ENCODE data around the gene EML1. TPM values are rescaled to one million over a fixed set of nuclear protein-coding genes. Genes with fewer than 3 reads are reported as not detected.

The EML1 gene
- total RNA-seq, 1 experiment from 2014 or later = 2.5 TPM

DNA sequence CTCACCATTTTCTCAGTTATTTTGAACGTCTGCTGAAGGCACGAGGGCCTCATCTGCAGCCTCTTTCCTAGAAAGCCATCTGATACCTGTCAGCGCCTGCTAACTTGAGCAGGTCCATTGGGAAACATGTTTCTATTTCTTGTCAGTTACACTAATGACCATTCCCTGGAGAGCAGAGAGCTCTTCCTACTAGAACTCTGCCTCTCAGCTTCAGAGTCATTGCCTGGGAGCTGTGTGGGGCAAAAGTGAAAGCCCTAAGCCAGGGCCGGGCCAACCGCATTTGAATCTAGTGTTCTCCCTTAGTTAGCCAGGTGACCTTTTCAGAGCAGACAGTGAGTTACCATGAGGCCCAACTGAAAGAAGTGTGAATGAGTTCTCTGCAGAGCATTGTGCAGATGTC, 135.8 kb downstream of the EML1 start:
- no TSS peak for BruUV-seq (replicated peaks)
- H3K9me3 Mint-ChIP-seq (ENCODE audit: low read depth, unreplicated experiment) = peaks cover 4% of the 10 kb centered on the region
- H3K27ac Mint-ChIP-seq (ENCODE audit: unreplicated experiment) = no peak overlapping the region
- DNase-seq = no peak
- intact Hi-C loops (cut with micrococcal nuclease; ENCODE audit: unreplicated experiment) = no loop called here
- CTCF ChIA-PET = no interaction called here
- TF ChIP-seq, protein P1, sequence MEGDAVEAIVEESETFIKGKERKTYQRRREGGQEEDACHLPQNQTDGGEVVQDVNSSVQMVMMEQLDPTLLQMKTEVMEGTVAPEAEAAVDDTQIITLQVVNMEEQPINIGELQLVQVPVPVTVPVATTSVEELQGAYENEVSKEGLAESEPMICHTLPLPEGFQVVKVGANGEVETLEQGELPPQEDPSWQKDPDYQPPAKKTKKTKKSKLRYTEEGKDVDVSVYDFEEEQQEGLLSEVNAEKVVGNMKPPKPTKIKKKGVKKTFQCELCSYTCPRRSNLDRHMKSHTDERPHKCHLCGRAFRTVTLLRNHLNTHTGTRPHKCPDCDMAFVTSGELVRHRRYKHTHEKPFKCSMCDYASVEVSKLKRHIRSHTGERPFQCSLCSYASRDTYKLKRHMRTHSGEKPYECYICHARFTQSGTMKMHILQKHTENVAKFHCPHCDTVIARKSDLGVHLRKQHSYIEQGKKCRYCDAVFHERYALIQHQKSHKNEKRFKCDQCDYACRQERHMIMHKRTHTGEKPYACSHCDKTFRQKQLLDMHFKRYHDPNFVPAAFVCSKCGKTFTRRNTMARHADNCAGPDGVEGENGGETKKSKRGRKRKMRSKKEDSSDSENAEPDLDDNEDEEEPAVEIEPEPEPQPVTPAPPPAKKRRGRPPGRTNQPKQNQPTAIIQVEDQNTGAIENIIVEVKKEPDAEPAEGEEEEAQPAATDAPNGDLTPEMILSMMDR (IDR thresholded peaks at IDR 0.05; ENCODE audit: unreplicated experiment) = no peak
- no peaks in the 10 kb centered on the region for H3K4me1 Mint-ChIP-seq (ENCODE audit: low read depth, unreplicated experiment)
- H3K36me3 Mint-ChIP-seq (ENCODE audit: insufficient read depth, unreplicated experiment) = no peaks in the 10 kb centered on the region
- H3K27me3 Mint-ChIP-seq (ENCODE audit: unreplicated experiment) = peaks cover 9% of the 10 kb centered on the region
- no peak overlapping the region for H3K4me3 Mint-ChIP-seq (ENCODE audit: low read depth, unreplicated experiment)

DNA sequence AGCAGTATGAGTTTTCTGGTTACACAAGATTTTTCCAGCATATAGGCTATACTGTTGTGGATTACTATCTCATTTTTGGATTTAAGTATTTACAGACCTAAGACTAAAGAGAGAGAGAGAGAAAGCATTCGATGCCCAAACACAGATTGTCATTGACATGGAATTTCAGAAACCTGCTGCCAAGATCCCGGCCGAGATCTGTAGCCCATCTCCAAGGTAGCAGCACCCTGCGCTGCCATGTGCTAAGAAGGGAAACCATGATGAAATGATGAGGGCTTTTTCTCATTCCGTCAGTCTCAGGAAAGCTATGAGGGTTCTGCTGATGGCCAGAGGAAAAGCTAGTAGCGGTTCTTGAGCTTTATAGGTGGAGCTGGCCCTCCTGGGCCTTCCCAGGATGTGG, 136.4 kb downstream of the EML1 start:
- BruUV-seq (replicated peaks) = no TSS peak
- intact Hi-C loops (cut with micrococcal nuclease; ENCODE audit: unreplicated experiment) = no loop called here
- Mint-ChIP-seq H3K27ac (ENCODE audit: unreplicated experiment) (no peak overlapping the region), H3K27me3 (ENCODE audit: unreplicated experiment) (peaks cover 9% of the 10 kb centered on the region), H3K9me3 (ENCODE audit: low read depth, unreplicated experiment) (peaks cover 4% of the 10 kb centered on the region), H3K4me3 (ENCODE audit: low read depth, unreplicated experiment) (no peak overlapping the region), H3K36me3 (ENCODE audit: insufficient read depth, unreplicated experiment) (no peaks in the 10 kb centered on the region), H3K4me1 (ENCODE audit: low read depth, unreplicated experiment) (no peaks in the 10 kb centered on the region)
- DNase-seq = no peak
- TF ChIP-seq, protein P1 (IDR thresholded peaks at IDR 0.05; ENCODE audit: unreplicated experiment) = no peak
- CTCF ChIA-PET = no interaction called here

DNA sequence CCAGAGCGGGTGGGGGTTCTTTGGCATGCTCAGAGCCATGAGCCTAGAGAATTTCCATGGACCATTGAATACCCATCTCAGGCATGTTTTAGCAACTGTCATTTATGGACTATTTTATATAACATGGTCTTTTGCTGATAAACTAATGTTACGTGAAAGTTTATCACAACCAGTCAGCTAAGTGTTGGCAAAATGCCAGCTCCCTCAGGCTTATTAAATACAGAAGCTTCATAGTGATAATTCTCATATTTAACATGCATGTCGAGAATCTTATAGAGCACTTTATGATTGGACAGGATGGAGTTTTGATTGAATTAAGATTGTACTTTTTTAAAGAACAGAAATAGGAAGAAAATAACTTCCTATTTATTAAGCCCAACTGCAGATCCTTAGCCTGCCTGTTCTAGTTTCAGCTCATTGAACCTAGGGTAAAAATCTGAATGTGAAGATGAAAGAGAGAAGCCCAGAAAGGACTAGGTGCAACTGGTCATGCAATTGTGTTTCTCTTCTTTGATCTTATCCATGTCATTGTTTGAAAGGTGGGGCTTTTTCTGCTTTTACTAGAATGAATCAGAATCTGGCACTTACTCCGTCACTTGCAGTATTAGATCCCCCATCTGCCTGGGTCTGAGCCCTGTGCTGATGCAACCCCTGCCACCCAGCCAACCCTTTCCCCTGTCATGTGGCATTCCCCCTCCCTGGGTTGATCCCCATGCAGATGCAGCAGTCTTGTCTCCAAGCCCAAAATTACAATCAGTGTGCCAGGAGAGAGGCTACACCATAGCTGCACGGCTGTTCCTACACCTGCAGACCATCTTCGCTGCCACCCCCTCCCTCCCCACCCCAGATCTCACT, 137.4 kb downstream of the EML1 start:
- no peaks in the 10 kb centered on the region for H3K4me1 Mint-ChIP-seq (ENCODE audit: low read depth, unreplicated experiment)
- H3K27me3 Mint-ChIP-seq (ENCODE audit: unreplicated experiment) = peaks cover 9% of the 10 kb centered on the region
- intact Hi-C loops (cut with micrococcal nuclease; ENCODE audit: unreplicated experiment) = no loop called here
- TF ChIP-seq, protein P1 (IDR thresholded peaks at IDR 0.05; ENCODE audit: unreplicated experiment) = no peak
- CTCF ChIA-PET = interaction anchor here (0.6 kb wide), 2 partner anchors 13 to 24 kb away, joined by 3 read pairs; no protein-coding TSS in a partner anchor
- no TSS peak for BruUV-seq (replicated peaks)
- no peak overlapping the region for H3K4me3 Mint-ChIP-seq (ENCODE audit: low read depth, unreplicated experiment)
- DNase-seq = no peak
- no peaks in the 10 kb centered on the region for H3K36me3 Mint-ChIP-seq (ENCODE audit: insufficient read depth, unreplicated experiment)
- peaks cover 4% of the 10 kb centered on the region for H3K9me3 Mint-ChIP-seq (ENCODE audit: low read depth, unreplicated experiment)
- no peak overlapping the region for H3K27ac Mint-ChIP-seq (ENCODE audit: unreplicated experiment)

DNA sequence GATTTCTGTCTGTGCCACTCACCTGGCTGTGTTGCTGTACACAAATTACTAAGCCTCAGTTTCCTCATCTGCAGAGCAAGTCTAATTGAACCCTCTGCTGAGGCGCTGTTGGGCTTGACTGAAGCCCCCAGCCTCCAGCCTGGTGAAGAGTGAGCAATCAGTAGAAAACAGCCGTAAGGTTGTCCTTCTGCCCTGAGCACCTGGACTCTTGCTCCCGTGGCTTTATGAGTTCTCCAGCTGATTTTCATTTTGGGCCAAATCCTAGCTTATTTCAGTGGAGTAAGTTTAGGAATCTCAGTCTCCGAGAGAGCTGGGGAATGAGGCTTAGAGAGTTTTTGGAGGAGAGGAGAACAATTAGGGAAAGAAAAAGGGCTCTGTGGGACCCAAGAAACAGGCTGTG, 138.1 kb downstream of the EML1 start:
- no peak for DNase-seq
- Mint-ChIP-seq H3K27me3 (ENCODE audit: unreplicated experiment) (peaks cover 9% of the 10 kb centered on the region), H3K4me1 (ENCODE audit: low read depth, unreplicated experiment) (no peaks in the 10 kb centered on the region), H3K9me3 (ENCODE audit: low read depth, unreplicated experiment) (peaks cover 4% of the 10 kb centered on the region), H3K36me3 (ENCODE audit: insufficient read depth, unreplicated experiment) (no peaks in the 10 kb centered on the region), H3K4me3 (ENCODE audit: low read depth, unreplicated experiment) (no peak overlapping the region), H3K27ac (ENCODE audit: unreplicated experiment) (no peak overlapping the region)
- intact Hi-C loops (cut with micrococcal nuclease; ENCODE audit: unreplicated experiment) = no loop called here
- no TSS peak for BruUV-seq (replicated peaks)
- CTCF ChIA-PET = no interaction called here
- TF ChIP-seq, protein P1 (IDR thresholded peaks at IDR 0.05; ENCODE audit: unreplicated experiment) = no peak

Data from Calu3 (cell line).